GM20000 (cell line): ENCODE data around the gene FOXC1.
A peak's percentile ranks its signal among the peaks of the same experiment; 100 is the strongest.

ENCODE experiments used
- DNase-seq: peaks from one replicate; pipeline ENCODE4 v3.0.0; 2012; ENCODE audit warnings: low spot score
- CTCF ChIP-seq: IDR thresholded peaks from 2 replicates; pipeline ENCODE4 v1.5.1; 2012; ENCODE audit warnings: mild to moderate bottlenecking, control low read depth; ENCODE audit errors: extremely low read depth, missing control alignments

The FOXC1 gene

DNA sequence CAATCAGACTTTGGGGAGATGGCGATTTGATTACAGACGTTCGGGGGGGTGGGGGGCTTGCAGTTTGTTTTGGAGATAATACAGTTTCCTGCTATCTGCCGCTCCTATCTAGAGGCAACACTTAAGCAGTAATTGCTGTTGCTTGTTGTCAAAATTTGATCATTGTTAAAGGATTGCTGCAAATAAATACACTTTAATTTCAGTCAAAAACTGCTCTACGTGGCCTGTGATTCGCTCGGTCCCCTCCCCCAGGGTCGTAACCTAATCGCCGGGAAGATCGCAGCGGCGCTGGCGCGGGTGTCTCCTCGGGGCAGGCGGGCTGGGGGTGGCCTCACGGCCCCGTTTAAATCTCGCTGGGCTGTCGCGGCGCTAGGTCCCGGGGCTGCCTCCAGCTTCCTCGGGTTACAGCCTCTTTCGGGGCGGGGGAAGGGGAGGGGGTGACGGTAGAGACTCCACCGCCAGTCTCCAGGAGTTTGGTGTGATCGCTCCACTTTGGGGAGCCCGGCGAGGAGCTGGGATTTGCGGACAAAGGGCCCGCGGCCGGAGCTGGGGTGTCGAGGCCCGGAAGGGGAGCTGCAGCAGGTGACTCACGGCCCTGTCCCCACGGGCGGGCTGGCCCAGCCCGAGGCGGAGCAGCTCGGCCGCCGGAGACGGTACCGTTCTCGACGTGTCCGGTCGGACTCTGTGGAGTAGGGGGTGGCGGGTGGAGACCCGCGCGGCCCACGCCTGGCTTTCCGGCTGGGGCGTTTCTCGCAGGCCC, 4.2 kb downstream of the FOXC1 start:
- peak; percentile 61 for DNase-seq
- TF ChIP-seq CTCF: no peak

- TF ChIP-seq CTCF: no peak
- DNase-seq: peak; percentile 87
Measured at GRCh38 chr6:1614448-1615150, 4.9 kb downstream of the FOXC1 start.

DNA sequence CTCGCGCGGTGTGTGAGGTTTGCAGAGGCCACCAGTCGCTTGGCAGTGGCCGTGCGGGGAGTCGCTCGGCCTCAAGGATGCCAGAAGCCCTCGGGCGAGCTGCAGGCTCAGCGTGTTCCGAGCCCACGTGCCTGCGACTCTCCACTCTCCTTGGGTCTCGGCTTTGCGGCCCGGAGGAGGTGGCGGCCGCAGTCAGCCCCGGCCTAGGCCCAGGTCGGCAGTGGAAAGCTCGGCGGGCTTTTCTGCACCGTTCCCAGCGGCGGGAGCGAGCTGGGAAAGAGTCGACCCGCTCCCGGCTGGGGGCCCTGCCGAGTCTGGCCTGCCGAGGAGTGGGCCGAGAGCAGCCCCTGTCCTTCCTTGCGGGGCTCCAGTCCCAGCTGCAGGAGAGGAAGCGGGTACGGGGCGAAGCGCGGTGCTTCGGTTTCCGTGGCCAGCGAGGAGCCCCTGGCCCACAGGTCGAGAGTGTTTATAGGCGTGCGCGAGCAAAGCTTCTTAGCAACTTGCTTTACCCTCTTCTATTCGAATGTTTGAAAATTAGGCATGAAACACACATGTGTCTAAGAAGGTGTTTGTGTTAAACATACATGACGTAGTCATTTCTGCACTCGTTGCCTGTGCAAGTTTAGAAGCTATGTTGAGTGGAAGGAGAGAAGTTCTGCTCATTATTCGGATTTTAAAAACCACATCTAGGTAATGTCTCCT, 5.6 kb downstream of the FOXC1 start:
- DNase-seq: peak; percentile 21
- TF ChIP-seq CTCF: no peak

DNA sequence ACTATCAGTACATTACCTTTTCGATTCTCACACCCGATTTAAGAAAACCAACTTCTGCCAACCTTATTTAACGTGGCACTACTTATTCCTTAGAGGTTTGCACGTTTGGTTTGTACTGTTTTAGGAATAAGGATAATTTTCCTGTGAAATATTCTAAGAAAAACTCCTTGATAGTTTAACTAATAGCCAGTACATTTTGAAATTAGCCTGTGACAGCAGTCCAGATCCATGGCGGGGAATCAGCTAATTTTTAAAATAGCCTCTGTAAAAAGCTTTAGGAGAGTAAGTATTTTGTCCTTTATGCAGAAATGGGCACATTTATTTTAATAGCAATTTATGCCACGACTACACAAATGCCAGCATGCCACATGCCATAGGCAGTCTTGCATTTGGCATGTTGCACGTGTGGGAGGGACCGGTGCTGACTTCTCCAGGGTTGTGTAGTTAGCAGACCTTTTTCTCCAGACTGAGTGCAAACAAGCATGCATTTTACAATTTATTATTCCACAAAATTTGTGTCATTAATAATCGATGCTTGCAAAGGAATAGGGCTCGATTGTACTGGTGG, 6.2 kb downstream of the FOXC1 start:
- TF ChIP-seq CTCF: no peak
- no peak for DNase-seq

DNA sequence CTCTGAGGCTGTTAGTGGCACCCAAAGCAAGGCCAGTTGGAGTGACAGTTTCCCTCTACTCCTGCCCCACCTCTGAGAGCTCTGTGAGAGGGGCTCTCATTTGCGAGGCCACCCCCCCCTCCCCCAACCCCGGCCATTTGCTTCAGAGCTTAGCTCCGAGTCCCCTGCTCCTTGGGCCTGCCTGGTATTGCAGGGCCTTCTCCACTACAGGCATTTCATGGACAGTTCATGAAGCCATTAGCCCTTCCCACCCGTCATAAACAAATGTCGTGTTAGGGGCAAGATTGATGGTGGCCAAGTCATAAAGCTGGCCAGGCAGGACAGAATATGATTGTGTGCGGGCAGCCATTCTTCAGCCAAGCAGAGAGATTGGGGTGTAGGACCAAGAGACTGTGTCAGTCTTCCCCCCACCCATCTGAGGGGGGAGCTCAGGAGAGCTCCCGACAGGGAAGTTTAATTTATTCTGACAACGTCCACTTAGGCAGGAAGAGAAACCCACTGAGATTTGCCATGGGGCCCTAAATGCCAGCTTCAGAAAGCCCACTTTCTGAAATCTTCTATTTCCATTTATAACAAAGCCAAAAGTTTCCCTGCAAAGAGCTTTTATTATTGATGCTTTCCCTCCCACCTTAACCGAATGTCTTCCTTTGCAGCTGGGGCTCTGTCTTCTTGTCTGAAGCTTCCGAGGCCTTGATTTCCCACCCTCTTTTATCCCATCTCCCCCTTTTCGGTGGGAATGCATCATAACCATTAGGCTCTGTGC, 7.2 kb downstream of the FOXC1 start:
- no peak for TF ChIP-seq CTCF

GRCh38 chr6:1617466-1618310, 8.0 kb downstream of the FOXC1 start:
- DNase-seq: peak; percentile 34
- TF ChIP-seq CTCF: no peak

More for the DNA sequence above, 7.2 kb downstream of the FOXC1 start:
- peak; percentile 33 for DNase-seq
